Measurements from ENCODE around the gene NABP2. TPM values are rescaled to one million over a fixed set of nuclear protein-coding genes. Genes with fewer than 3 reads are reported as not detected.

NABP2 gene
- polyA plus RNA-seq, 1 donor (not counting 4 experiments of a cell fraction or from before 2014, with no cell fraction given), result 53.5 TPM

DNA sequence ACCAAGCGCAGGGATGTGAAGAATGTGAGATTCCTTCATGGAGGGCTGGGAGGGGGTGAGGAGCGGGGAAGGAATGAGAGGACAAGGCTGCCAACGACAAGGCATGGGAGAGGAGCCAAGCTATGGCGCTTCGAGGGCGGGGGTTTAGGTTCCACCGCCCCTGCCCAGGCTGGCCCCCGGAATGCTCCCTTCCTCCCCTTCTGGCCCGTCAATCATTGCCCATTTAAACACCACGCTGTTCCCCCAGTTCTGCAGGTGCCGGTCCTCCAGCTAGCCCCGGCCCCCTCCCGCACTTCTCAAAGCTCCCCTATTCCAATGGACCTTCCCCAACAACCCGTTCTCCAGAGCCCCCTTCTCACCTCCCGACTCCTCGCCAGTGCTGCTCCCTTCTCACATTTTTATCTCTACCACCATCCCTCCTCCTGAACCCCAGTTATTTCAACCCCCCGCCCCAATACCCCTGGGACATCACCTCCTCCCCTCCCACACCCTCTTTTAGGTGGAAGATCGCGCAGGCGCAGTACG, 2.8 kb upstream of the NABP2 start:
- dilution Hi-C loops (cut with MboI; ENCODE audit: extremely low pct_ligation_motif_present, low sequenced_read_pairs), result no loop called here
- H3K9me3 ChIP-seq (ENCODE audit: control insufficient read depth, low read depth, low read length), result no peaks in the 10 kb centered on the region
- TF ChIP-seq, protein P1, sequence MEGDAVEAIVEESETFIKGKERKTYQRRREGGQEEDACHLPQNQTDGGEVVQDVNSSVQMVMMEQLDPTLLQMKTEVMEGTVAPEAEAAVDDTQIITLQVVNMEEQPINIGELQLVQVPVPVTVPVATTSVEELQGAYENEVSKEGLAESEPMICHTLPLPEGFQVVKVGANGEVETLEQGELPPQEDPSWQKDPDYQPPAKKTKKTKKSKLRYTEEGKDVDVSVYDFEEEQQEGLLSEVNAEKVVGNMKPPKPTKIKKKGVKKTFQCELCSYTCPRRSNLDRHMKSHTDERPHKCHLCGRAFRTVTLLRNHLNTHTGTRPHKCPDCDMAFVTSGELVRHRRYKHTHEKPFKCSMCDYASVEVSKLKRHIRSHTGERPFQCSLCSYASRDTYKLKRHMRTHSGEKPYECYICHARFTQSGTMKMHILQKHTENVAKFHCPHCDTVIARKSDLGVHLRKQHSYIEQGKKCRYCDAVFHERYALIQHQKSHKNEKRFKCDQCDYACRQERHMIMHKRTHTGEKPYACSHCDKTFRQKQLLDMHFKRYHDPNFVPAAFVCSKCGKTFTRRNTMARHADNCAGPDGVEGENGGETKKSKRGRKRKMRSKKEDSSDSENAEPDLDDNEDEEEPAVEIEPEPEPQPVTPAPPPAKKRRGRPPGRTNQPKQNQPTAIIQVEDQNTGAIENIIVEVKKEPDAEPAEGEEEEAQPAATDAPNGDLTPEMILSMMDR (optimal IDR thresholded peaks at IDR 0.05 in 1 of 3, IDR thresholded peaks at IDR 0.05 in 1 of 3, conservative IDR thresholded peaks at IDR 0.05 in 1 of 3; ENCODE audit: extremely low read depth in 1 of 3, insufficient read depth in 2 of 3, low read length in 3 of 3), result no peak
- TF ChIP-seq EZH2 (IDR thresholded peaks at IDR 0.05; ENCODE audit: low read length), result no peak
- no peaks in the 10 kb centered on the region for H3K27me3 ChIP-seq (ENCODE audit: control insufficient read depth, extremely low read depth, insufficient read depth, low read length)
- peaks cover 32% of the 10 kb centered on the region for H3K79me2 ChIP-seq (ENCODE audit: control insufficient read depth, insufficient read depth, low read length)
- DNase-seq (ENCODE audit: low read depth, low spot score) (no peak), FAIRE-seq (no peak)
- H3K27ac ChIP-seq (ENCODE audit: control insufficient read depth, insufficient read depth, low read length), result peak overlapping the region; percentile 84
- H3K4me1 ChIP-seq (ENCODE audit: control insufficient read depth, extremely low read depth, insufficient read depth, low read length), result peaks cover 24% of the 10 kb centered on the region
- no peaks in the 10 kb centered on the region for H3K9me1 ChIP-seq (ENCODE audit: control insufficient read depth, extremely low read depth, insufficient read depth, low read length)
- H2AFZ ChIP-seq (ENCODE audit: control insufficient read depth, low read length), result peak overlapping the region; percentile 94
- no peaks in the 10 kb centered on the region for H4K20me1 ChIP-seq (ENCODE audit: control insufficient read depth, extremely low read depth, insufficient read depth, low read length)
- H3K36me3 ChIP-seq (ENCODE audit: control insufficient read depth in 2 of 2, extremely low read depth in 1 of 2, insufficient read depth in 2 of 2, low read length in 2 of 2), result peaks cover 5% of the 10 kb centered on the region in 2 experiments
- H3K4me2 ChIP-seq (ENCODE audit: control insufficient read depth, extremely low read depth, insufficient read depth, low read depth, low read length), result peak overlapping the region; percentile 98
- peak overlapping the region; percentile 92 for H3K9ac ChIP-seq (ENCODE audit: control insufficient read depth, extremely low read depth, insufficient read depth, low read length)
- peak overlapping the region; percentile 89 to 98 (median 94) for H3K4me3 ChIP-seq (ENCODE audit: control insufficient read depth in 2 of 3, extremely low read depth in 1 of 3, insufficient read depth in 2 of 3, low read depth in 1 of 3, low read length in 3 of 3)

DNA sequence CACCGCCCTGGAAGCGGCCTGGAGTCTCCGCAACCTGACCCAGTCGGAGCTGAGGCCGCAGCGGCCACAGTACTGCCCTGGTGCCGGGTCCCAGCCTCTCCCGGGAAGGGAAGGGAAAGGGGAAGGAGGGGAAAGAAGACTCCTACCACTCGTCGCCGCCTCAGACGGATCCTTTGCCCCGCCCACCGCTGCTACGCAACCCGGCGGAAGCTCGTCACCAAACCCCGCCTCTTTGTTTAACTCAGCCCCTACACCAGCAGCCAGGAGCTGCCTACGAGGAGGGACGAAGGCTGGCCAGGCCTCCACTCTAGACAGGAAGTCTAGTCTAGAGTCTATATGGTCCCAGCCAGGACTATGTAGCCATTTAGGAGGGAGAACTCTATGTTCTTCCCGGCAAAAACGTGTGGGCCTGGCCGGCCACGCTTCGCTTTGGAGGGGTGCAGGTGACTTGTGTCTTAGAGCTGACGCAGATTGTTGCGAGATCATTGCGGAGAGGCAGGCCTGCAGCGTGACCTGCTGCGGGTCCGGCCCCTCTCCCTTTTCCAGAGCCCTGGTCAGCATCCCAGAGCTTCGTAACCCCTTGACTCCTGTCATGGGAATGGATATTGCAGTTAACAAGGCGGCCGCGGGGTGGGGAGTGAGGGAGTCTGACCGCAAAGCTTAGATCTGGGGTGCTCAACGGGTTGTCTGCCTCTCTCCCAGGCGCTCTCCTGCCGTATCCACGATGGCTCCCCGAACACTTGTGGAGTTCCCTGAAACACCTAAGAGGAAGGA, 2.2 kb upstream of the NABP2 start, which contains the start of gene RNF41:
RNF41 (minus strand) TSS at position 166 of the 774 bp plus-strand sequence. CDS start 7,875 bp downstream, outside the sequence.
- peak within 1 kb of the TSS; percentile 98 for H3K4me2 ChIP-seq (ENCODE audit: control insufficient read depth, extremely low read depth, insufficient read depth, low read depth, low read length)
- peaks cover 24% of the 10 kb centered on the region for H3K4me1 ChIP-seq (ENCODE audit: control insufficient read depth, extremely low read depth, insufficient read depth, low read length)
- H3K27ac ChIP-seq (ENCODE audit: control insufficient read depth, insufficient read depth, low read length), result peak within 1 kb of the TSS; percentile 84
- no peaks in the 10 kb centered on the region for H4K20me1 ChIP-seq (ENCODE audit: control insufficient read depth, extremely low read depth, insufficient read depth, low read length)
- TF ChIP-seq EZH2 (IDR thresholded peaks at IDR 0.05; ENCODE audit: low read length), result no peak
- TF ChIP-seq, protein P1 (optimal IDR thresholded peaks at IDR 0.05 in 1 of 3, IDR thresholded peaks at IDR 0.05 in 1 of 3, conservative IDR thresholded peaks at IDR 0.05 in 1 of 3; ENCODE audit: extremely low read depth in 1 of 3, insufficient read depth in 2 of 3, low read length in 3 of 3), result no peak
- FAIRE-seq (peak; percentile 77), DNase-seq (ENCODE audit: low read depth, low spot score) (peak; percentile 85)
- H3K79me2 ChIP-seq (ENCODE audit: control insufficient read depth, insufficient read depth, low read length), result peaks cover 32% of the 10 kb centered on the region
- H3K9me1 ChIP-seq (ENCODE audit: control insufficient read depth, extremely low read depth, insufficient read depth, low read length), result no peaks in the 10 kb centered on the region
- no peaks in the 10 kb centered on the region for H3K27me3 ChIP-seq (ENCODE audit: control insufficient read depth, extremely low read depth, insufficient read depth, low read length)
- peak within 1 kb of the TSS; percentile 94 for H2AFZ ChIP-seq (ENCODE audit: control insufficient read depth, low read length)
- peak within 1 kb of the TSS; percentile 89 to 98 (median 94) for H3K4me3 ChIP-seq (ENCODE audit: control insufficient read depth in 2 of 3, extremely low read depth in 1 of 3, insufficient read depth in 2 of 3, low read depth in 1 of 3, low read length in 3 of 3)
- peak within 1 kb of the TSS; percentile 92 for H3K9ac ChIP-seq (ENCODE audit: control insufficient read depth, extremely low read depth, insufficient read depth, low read length)
- peaks cover 2 to 4% of the 10 kb centered on the region in 2 experiments for H3K36me3 ChIP-seq (ENCODE audit: control insufficient read depth in 2 of 2, extremely low read depth in 1 of 2, insufficient read depth in 2 of 2, low read length in 2 of 2)
- dilution Hi-C loops (cut with MboI; ENCODE audit: extremely low pct_ligation_motif_present, low sequenced_read_pairs), result no loop called here
- no peaks in the 10 kb centered on the region for H3K9me3 ChIP-seq (ENCODE audit: control insufficient read depth, low read depth, low read length)

Data from keratinocyte (primary cell).